CD4-positive, alpha-beta T cell treated with Interleukin-6 for 4 hours (primary cell): ENCODE data around the gene WSCD2.
"Not testable (repeated sequence)": the region's sequence is repeated elsewhere in the genome, so short reads cannot be mapped to it uniquely, and the experiment has no call there.

ENCODE experiments used
- DNase-seq: peaks from one replicate; pipeline ENCODE4 v3.0.0-alpha.2; 2020; ENCODE audit warnings: mixed read lengths

WSCD2 gene

GRCh38 chr12:108199106-108199505 lies 70.0 kb downstream of the WSCD2 start:
- DNase-seq = no peak

- DNase-seq = no peak
Measured at GRCh38 chr12:108201808-108202207, 72.7 kb downstream of the WSCD2 start.

GRCh38 chr12:108204117-108204987 lies 75.3 kb downstream of the WSCD2 start:
- no peak for DNase-seq

GRCh38 chr12:108205864-108206263 lies 76.8 kb downstream of the WSCD2 start:
- no peak for DNase-seq

- no peak for DNase-seq
Measured at GRCh38 chr12:108207791-108208730, 79.0 kb downstream of the WSCD2 start.

- DNase-seq = no peak
Measured at GRCh38 chr12:108210001-108210400, 80.9 kb downstream of the WSCD2 start.

- no peak for DNase-seq
Measured at GRCh38 chr12:108211157-108211556, 82.1 kb downstream of the WSCD2 start.

- no peak for DNase-seq
Measured at GRCh38 chr12:108213871-108214445, 84.9 kb downstream of the WSCD2 start.

GRCh38 chr12:108214486-108214885 lies 85.4 kb downstream of the WSCD2 start:
- DNase-seq = no peak

GRCh38 chr12:108215458-108215857 lies 86.4 kb downstream of the WSCD2 start:
- no peak for DNase-seq

GRCh38 chr12:108218921-108219320 lies 89.8 kb downstream of the WSCD2 start:
- DNase-seq = no peak

GRCh38 chr12:108225101-108225500 lies 96.0 kb downstream of the WSCD2 start:
- not testable (repeated sequence) for DNase-seq

- no peak for DNase-seq
Measured at GRCh38 chr12:108226866-108227265, 97.8 kb downstream of the WSCD2 start.

GRCh38 chr12:108228746-108229145 lies 99.7 kb downstream of the WSCD2 start:
- no peak for DNase-seq

GRCh38 chr12:108231109-108231905 lies 102.2 kb downstream of the WSCD2 start:
- DNase-seq = no peak

GRCh38 chr12:108231909-108232434 lies 102.9 kb downstream of the WSCD2 start:
- DNase-seq = no peak

GRCh38 chr12:108232565-108232964 lies 103.5 kb downstream of the WSCD2 start:
- no peak for DNase-seq

GRCh38 chr12:108234158-108234557 lies 105.1 kb downstream of the WSCD2 start:
- DNase-seq = no peak

GRCh38 chr12:108235197-108235984 lies 106.3 kb downstream of the WSCD2 start:
- no peak for DNase-seq

- no peak for DNase-seq
Measured at GRCh38 chr12:108235985-108236263, 106.8 kb downstream of the WSCD2 start.

GRCh38 chr12:108236366-108236765 lies 107.3 kb downstream of the WSCD2 start:
- no peak for DNase-seq

- DNase-seq = no peak
Measured at GRCh38 chr12:108237272-108237671, 108.2 kb downstream of the WSCD2 start.
